Left kidney (tissue), 8 donors: ENCODE data around the gene MTURN. TPM values are rescaled to one million over a fixed set of nuclear protein-coding genes. Genes with fewer than 3 reads are reported as not detected.
A peak's percentile ranks its signal among the peaks of the same experiment; 100 is the strongest.
"Not testable (repeated sequence)": the region's sequence is repeated elsewhere in the genome, so short reads cannot be mapped to it uniquely, and the experiment has no call there.

Source experiments
- DNase-seq: peaks from one replicate; pipeline ENCODE4 v3.0.0-alpha.2; 2013
- long read RNA-seq, 8 donors: transcript quantifications; one replicate each; lab custom pipeline, GENCODE V29; 2026
- polyA plus RNA-seq: library from polyadenylated mRNA; unstranded; fragments of 120-200 nt; gene quantifications from one replicate; pipeline ENCODE4 v1.2.1, GENCODE V29; 2013; ENCODE audit not compliant: insufficient read length

MTURN gene
- 87.4 TPM for polyA plus RNA-seq
- long read RNA-seq, donor 1, full-length matches to known transcripts, result 28 of 33 reads
- long read RNA-seq, donor 1, partial matches to known transcripts, result 0 of 33 reads
- long read RNA-seq, donor 1, other reads (novel, unspliced or antisense), result 5 of 33 reads
- long read RNA-seq, donor 2, full-length matches to known transcripts, result 22 of 30 reads
- long read RNA-seq, donor 2, partial matches to known transcripts, result 8 of 30 reads
- long read RNA-seq, donor 2, other reads (novel, unspliced or antisense), result 0 of 30 reads
- long read RNA-seq, donor 3, full-length matches to known transcripts, result 28 of 28 reads
- long read RNA-seq, donor 3, partial matches to known transcripts, result 0 of 28 reads
- long read RNA-seq, donor 3, other reads (novel, unspliced or antisense), result 0 of 28 reads
- long read RNA-seq, donor 4, full-length matches to known transcripts, result 1 of 1 reads
- long read RNA-seq, donor 4, partial matches to known transcripts, result 0 of 1 reads
- long read RNA-seq, donor 4, other reads (novel, unspliced or antisense), result 0 of 1 reads
- long read RNA-seq, donor 5, full-length matches to known transcripts, result 34 of 34 reads
- long read RNA-seq, donor 5, partial matches to known transcripts, result 0 of 34 reads
- long read RNA-seq, donor 5, other reads (novel, unspliced or antisense), result 0 of 34 reads
- long read RNA-seq, donor 6, full-length matches to known transcripts, result 34 of 43 reads
- long read RNA-seq, donor 6, partial matches to known transcripts, result 9 of 43 reads
- long read RNA-seq, donor 6, other reads (novel, unspliced or antisense), result 0 of 43 reads
- long read RNA-seq, donor 7, full-length matches to known transcripts, result 45 of 45 reads
- long read RNA-seq, donor 7, partial matches to known transcripts, result 0 of 45 reads
- long read RNA-seq, donor 7, other reads (novel, unspliced or antisense), result 0 of 45 reads
- long read RNA-seq, donor 8, full-length matches to known transcripts, result 12 of 12 reads
- long read RNA-seq, donor 8, partial matches to known transcripts, result 0 of 12 reads
- long read RNA-seq, donor 8, other reads (novel, unspliced or antisense), result 0 of 12 reads

DNA sequence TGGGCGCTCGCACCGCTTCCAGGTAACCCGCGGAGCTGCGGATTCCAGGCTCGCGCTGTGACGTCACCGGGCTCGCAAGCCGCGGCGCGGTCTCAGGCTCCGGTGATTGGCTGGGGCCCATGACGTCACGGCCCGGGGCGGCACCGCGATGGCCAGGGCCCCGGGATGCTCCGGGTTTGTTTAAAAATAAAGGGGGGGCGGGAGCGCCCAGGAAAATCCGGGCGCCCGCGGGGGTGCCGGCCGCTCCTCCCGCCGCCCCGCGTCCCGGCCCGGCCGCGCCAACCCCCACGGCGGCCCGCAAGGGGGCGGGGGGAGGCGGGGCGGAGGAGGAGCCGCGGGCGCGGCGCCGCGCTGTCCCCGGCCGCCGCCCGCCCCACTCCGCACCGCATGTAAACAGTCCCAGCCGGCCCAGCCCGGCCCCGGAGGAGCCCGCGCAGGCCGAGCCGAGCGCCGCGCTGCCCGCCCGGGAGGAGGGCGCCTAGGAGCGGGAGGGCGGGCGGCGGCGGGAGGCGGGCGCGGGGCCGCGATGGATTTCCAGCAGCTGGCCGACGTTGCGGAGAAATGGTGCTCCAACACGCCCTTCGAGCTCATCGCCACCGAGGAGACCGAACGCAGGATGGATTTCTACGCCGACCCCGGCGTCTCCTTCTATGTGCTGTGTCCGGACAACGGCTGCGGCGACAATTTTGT lies at the start of gene MTURN:
Gene MTURN (plus strand): TSS at position 376 of the 690 bp plus-strand sequence. CDS start 151 bp downstream, at position 527.
- DNase-seq, result peak; percentile 75

DNA sequence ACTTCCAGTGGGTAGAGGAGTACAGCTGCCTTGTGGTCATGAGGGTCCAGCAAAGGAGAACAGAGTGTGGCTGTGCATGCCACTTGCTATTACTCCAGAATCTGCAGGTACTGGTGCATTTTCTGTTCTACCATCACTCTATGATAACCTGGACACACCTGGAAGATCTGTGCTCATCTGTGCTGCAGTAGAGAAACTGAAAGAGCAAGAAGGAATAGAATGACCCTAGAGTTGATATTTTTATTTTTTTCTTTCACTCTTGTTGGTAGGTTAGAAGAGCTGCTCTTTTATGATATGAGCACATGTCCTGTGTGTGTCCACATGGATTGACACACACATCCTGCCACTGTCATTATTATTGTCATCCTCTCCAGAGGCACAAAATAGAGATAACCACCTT lies 48.3 kb upstream of the MTURN start:
- no peak for DNase-seq

DNA sequence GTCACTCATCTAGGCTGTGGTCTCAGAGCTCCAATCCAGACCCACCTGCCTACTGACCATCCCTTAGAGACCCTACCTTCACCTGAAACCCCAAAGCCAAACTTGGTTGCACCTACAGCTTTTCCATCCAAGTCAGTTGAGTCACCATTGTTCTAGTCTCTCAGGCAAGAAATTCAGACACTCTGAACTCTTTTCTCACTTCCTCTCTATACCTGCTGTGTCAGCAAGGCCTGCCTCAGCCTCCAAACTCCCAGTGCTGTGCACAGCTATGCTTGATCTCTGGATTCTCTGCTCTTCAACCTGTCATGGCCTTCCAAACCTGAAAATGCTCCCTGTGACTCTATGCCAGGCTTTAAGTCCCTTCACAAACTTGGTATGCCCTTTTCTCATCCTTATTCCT lies 47.4 kb upstream of the MTURN start:
- no peak for DNase-seq

- DNase-seq, result no peak
Measured at GRCh38 chr7:30088362-30088761, 46.4 kb upstream of the MTURN start.

DNA sequence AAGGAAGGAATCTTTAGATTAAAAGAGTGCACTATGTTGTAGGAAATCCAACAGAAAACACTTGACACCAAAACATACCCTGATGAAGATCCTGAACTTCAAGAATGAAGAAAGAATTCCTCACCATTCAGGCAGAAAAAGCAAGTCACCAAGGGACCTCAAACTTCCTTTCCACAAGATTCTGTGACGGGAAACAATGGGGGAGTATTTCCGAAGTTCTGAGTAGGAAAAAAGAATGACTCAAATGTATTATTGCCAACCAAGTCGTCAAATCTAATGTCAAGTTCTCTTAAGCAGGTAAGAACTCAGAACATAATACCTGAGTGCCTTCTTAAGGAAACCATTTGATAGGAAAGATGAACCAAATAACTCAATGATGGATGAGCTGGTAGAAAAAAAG lies 44.7 kb upstream of the MTURN start:
- DNase-seq, result no peak

GRCh38 chr7:30091491-30091912 lies 43.3 kb upstream of the MTURN start:
- DNase-seq, result no peak

- DNase-seq, result no peak
Measured at GRCh38 chr7:30091987-30092386, 42.8 kb upstream of the MTURN start.

- no peak for DNase-seq
Measured at GRCh38 chr7:30093420-30093952, 41.3 kb upstream of the MTURN start.

- DNase-seq, result not testable (repeated sequence)
Measured at GRCh38 chr7:30098599-30098998, 36.2 kb upstream of the MTURN start.

DNA sequence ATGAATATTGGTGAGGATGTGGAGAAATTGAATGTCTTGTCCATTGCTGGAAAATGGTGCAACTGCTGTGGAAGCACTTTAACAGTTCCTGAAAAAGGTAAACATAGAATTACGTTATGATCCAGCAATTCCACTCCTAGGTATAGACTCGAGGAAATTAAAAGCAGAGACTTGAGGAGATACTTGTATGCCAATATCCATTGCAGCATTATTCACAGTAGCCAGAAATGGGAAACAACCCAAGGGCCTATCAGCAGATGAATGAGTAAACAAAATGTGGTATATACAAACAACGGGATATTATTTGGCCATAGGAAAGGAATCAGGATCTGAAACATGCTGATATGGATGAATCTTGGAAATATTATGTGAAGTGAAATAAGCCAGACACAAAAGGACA lies 32.5 kb upstream of the MTURN start:
- no peak for DNase-seq

GRCh38 chr7:30104157-30104556 lies 30.6 kb upstream of the MTURN start:
- no peak for DNase-seq

- DNase-seq, result no peak
Measured at GRCh38 chr7:30112103-30112713, 22.6 kb upstream of the MTURN start.

GRCh38 chr7:30113144-30113543 lies 21.6 kb upstream of the MTURN start:
- no peak for DNase-seq

GRCh38 chr7:30114536-30115238 lies 20.1 kb upstream of the MTURN start:
- DNase-seq, result no peak

DNA sequence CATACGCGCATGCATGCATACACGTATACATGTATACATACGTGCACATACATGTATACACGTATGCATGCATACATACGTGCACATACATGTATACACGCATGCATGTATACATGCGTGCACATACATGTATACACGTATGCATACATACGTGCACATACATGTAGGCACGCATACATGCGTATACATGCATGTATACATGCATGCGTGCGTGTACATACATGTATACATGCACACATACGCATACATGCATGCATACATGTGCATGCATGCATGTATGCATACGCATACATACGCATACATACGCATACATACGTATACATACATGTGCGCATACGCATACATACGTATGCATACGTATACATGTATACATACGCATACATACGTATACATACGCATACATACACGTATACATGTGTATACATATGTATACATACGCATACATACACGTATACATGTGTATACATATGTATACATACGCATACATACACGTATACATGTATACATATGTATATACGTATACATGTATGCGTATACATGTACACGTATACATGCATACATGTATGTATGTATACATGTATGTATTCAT lies 19.0 kb upstream of the MTURN start:
- DNase-seq, result no peak

DNA sequence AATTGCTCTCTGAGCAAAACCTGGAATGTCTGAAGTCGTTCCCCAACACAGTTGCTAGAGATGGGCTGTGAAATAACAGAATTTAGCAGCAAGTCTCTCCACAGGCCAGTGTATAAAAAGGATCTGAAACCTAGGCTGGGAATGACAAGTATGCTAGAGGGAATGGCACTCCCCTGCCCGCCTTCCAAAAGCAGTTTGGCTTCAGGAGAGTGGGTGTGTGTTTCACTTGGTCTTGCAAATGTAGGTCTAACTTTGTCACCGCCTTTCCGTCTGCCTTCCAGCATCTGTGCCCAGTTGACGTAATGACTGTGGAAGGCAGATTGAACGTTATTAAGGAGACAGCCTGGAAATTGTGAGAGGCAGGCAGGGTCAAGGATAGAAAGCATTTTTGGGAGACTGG lies 18.0 kb upstream of the MTURN start:
- no peak for DNase-seq

- DNase-seq, result no peak
Measured at GRCh38 chr7:30117896-30118295, 16.9 kb upstream of the MTURN start.

DNA sequence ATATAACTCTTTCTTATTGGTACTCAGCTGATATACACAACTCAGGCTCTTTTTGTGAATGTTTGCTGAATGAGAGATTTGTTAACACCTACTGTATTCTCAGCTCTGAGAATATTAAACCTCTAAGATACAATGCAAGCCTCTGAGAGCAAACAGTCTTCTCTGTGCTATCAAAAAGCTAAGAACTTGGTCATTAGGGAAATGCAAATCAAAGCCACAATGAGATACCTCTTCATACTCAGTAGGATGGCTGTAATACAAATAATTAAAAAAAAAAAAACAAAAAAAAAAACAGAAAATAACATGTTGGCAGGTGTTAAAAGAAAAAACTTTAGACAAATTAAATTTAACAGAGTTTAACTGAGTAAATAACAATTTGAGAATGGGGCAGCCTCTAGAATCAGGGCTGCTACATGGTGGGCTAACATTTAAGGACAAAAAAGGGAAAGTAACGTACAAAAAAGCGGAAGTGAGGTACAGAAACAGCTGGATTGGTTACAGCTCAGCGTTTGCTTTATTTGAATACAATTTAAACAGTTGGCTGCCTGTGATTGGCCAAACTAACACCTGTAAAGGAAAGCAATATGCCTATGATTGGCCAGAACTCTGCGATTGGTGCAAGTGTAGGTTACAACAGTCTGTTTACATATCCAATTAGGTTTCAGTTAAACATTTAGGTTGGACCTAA lies 14.8 kb upstream of the MTURN start:
- DNase-seq, result no peak

- DNase-seq, result no peak
Measured at GRCh38 chr7:30133736-30134610, 813 bp upstream of the MTURN start.
